ENCODE data around the gene PAPSS1. TPM values are rescaled to one million over a fixed set of nuclear protein-coding genes. Genes with fewer than 3 reads are reported as not detected.

The PAPSS1 gene
- total RNA-seq, 2 donors from 2014 or later, result 31.6 to 33.2 TPM

DNA sequence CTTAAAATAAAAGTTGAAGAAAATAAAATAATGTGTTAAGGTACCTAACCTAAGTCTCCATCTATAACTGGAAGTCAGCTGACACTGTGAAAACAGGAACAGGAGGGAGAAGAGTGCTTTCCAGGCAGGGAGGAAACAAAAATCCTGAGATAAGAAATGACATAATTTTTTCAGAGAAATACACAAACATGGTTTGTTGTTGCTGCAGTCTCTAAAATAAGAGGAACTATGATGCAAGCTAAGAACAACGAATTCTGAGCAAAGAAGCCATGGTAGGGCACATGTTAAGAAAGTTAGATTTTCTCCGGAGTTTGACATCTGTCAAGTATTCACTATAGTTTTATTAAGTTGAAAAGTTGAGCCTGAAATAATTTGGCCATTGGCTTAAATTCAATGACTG lies 26.9 kb downstream of the PAPSS1 start:
- DNase-seq (no peak), ATAC-seq (replicated peaks in 1 of 2) (no peak)
- Mint-ChIP-seq H3K4me3 (no peak overlapping the region), H3K27me3 (ENCODE audit: low read depth) (no peaks in the 10 kb centered on the region), H3K9me3 (peaks cover 0 to 2% of the 10 kb centered on the region in 2 donors), H3K36me3 (ENCODE audit: insufficient read depth in 2 of 2) (peaks cover 0 to 6% of the 10 kb centered on the region in 2 donors), H3K4me1 (ENCODE audit: low read depth) (no peaks in the 10 kb centered on the region), H3K27ac (no peak overlapping the region)

- Mint-ChIP-seq H3K4me1 (ENCODE audit: low read depth) (no peaks in the 10 kb centered on the region), H3K4me3 (no peak overlapping the region), H3K9me3 (peaks cover 0 to 2% of the 10 kb centered on the region in 2 donors), H3K27me3 (ENCODE audit: low read depth) (no peaks in the 10 kb centered on the region), H3K27ac (no peak overlapping the region), H3K36me3 (ENCODE audit: insufficient read depth in 2 of 2) (peaks cover 0 to 6% of the 10 kb centered on the region in 2 donors)
- ATAC-seq (replicated peaks in 1 of 2) (no peak), DNase-seq (no peak)
These were observed 27.8 kb downstream of the PAPSS1 start for GRCh38 chr4:107692202-107692601.

DNA sequence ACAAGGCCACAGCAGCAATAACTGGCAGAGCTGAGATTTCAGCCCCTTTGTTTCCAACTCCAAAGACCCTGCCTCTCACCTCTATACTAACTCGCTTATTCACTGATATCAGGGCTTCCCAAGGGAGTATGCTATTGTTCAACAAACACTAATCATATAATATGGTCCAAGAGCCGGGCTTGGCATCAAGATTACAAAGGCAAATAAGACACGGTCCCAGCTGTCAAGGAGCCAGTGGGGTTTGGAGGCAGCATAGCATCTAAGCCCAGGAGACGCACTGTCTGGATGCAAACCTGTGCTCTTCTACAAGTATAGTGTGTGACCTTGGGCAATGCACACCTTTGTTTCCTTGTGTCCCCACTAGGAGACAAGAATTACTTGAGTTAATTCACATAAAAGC lies 28.7 kb downstream of the PAPSS1 start:
- Mint-ChIP-seq H3K27ac (no peak overlapping the region), H3K4me3 (no peak overlapping the region), H3K4me1 (ENCODE audit: low read depth) (no peaks in the 10 kb centered on the region), H3K36me3 (ENCODE audit: insufficient read depth in 2 of 2) (peaks cover 0 to 6% of the 10 kb centered on the region in 2 donors), H3K27me3 (ENCODE audit: low read depth) (no peaks in the 10 kb centered on the region), H3K9me3 (peaks cover 0 to 2% of the 10 kb centered on the region in 2 donors)
- ATAC-seq (replicated peaks in 1 of 2) (no peak), DNase-seq (no peak)

DNA sequence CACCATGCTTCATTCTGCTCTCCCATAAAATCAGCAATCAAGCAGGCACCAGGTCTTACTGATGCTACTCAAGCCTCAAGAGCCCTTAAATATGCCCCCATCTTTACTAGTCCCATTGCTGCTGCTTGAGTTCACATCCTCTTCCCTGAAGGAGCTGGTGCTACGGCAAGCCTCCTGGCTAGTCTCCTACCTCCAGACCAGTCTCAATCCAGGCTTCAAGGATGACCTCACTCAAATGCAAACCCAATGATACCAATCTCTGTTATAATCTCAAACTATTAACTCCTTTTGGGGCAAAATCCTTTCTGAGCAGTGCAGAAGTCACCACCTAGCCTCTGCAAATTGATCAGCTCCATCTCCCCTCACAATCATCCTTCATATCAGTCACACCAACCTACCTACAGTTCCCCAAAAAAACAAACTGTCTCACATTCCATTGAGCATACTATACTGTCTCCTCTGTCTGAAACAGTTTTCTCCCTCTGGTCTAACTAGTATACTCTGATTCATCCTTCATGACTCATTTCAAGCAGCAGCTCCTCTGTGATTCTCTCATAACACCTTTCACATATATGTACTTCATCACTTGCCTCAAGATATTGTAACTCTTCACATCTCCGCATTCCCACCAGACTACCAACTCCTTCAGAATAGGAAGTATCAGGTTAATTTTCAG lies 30.0 kb downstream of the PAPSS1 start:
- Mint-ChIP-seq H3K4me3 (no peak overlapping the region), H3K36me3 (ENCODE audit: insufficient read depth in 2 of 2) (peaks cover 2 to 3% of the 10 kb centered on the region in 2 donors), H3K4me1 (ENCODE audit: low read depth) (no peaks in the 10 kb centered on the region), H3K27me3 (ENCODE audit: low read depth) (no peaks in the 10 kb centered on the region), H3K27ac (no peak overlapping the region), H3K9me3 (no peaks in the 10 kb centered on the region)
- ATAC-seq (replicated peaks in 1 of 2), result peak; percentile 99
- no peak for DNase-seq

- ATAC-seq (replicated peaks in 1 of 2), result no peak
- Mint-ChIP-seq H3K27ac (no peak overlapping the region), H3K27me3 (ENCODE audit: low read depth) (no peaks in the 10 kb centered on the region), H3K9me3 (no peaks in the 10 kb centered on the region), H3K4me1 (ENCODE audit: low read depth) (no peaks in the 10 kb centered on the region), H3K4me3 (no peak overlapping the region), H3K36me3 (ENCODE audit: insufficient read depth in 2 of 2) (peaks cover 3 to 4% of the 10 kb centered on the region in 2 donors)
- DNase-seq, result no peak
These were observed 31.6 kb downstream of the PAPSS1 start for GRCh38 chr4:107688421-107688820.

DNA sequence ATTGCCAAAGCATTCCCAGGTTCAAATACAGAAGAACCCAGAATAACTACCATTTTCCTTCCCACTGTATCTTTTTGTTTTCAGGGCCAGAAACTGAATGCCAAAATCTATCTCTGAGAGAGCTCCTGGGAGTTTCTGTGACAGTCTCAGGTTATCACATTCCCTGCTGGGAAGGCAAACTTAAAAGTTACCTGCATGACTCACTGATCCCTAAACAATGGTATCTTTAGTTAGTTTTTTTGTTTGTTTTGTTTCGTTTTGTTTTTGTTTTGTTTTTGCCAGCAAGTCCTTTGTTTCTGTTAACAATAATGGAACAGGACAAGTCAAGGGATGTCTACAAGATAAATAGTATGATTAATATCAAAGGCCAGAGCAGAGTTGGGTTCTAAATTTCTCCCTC lies 34.3 kb downstream of the PAPSS1 start:
- no peaks in the 10 kb centered on the region for H3K27me3 Mint-ChIP-seq (ENCODE audit: low read depth)
- no peaks in the 10 kb centered on the region for H3K4me1 Mint-ChIP-seq (ENCODE audit: low read depth)
- no peak for DNase-seq
- no peak for ATAC-seq (replicated peaks in 1 of 2)
- H3K9me3 Mint-ChIP-seq, result no peaks in the 10 kb centered on the region
- no peak overlapping the region for H3K4me3 Mint-ChIP-seq
- no peak overlapping the region for H3K27ac Mint-ChIP-seq
- H3K36me3 Mint-ChIP-seq (ENCODE audit: insufficient read depth in 2 of 2), result peaks cover 3 to 4% of the 10 kb centered on the region in 2 donors

GRCh38 chr4:107683873-107684272 lies 36.2 kb downstream of the PAPSS1 start:
- H3K27me3 Mint-ChIP-seq (ENCODE audit: low read depth), result no peaks in the 10 kb centered on the region
- H3K4me3 Mint-ChIP-seq, result no peak overlapping the region
- DNase-seq, result no peak
- no peak for ATAC-seq (replicated peaks in 1 of 2)
- no peaks in the 10 kb centered on the region for H3K4me1 Mint-ChIP-seq (ENCODE audit: low read depth)
- H3K9me3 Mint-ChIP-seq, result peaks cover 0 to 6% of the 10 kb centered on the region in 2 donors
- H3K27ac Mint-ChIP-seq, result no peak overlapping the region
- peaks cover 9 to 12% of the 10 kb centered on the region in 2 donors for H3K36me3 Mint-ChIP-seq (ENCODE audit: insufficient read depth in 2 of 2)

- Mint-ChIP-seq H3K27ac (no peak overlapping the region), H3K4me3 (no peak overlapping the region), H3K9me3 (peaks cover 0 to 7% of the 10 kb centered on the region in 2 donors), H3K4me1 (ENCODE audit: low read depth) (no peaks in the 10 kb centered on the region), H3K36me3 (ENCODE audit: insufficient read depth in 2 of 2) (peaks cover 17% of the 10 kb centered on the region in 2 donors), H3K27me3 (ENCODE audit: low read depth) (no peaks in the 10 kb centered on the region)
- ATAC-seq (replicated peaks in 1 of 2) (no peak), DNase-seq (no peak)
These were observed 37.7 kb downstream of the PAPSS1 start for GRCh38 chr4:107682306-107682705.

DNA sequence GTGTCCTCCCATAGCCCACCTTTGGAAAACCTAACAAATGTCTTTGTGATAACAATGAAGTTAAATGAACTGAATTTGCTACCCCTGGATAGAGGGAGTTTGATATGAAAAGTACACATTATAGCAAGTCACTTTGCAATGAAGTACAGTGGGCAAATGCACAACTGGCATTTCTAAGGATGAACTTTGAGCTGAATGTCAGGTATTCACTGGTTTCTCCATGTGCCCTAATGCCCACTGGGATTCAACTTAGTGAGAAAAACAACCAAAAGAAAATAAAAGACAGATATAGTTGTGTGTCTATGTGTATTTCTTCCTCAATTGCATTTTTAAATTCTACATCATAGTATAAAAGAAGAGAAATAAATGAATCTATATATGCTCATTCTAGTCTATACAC lies 51.0 kb downstream of the PAPSS1 start:
- Mint-ChIP-seq H3K9me3 (no peaks in the 10 kb centered on the region), H3K36me3 (ENCODE audit: insufficient read depth in 2 of 2) (peaks cover 0 to 7% of the 10 kb centered on the region in 2 donors), H3K4me3 (no peak overlapping the region), H3K27me3 (ENCODE audit: low read depth) (no peaks in the 10 kb centered on the region), H3K4me1 (ENCODE audit: low read depth) (no peaks in the 10 kb centered on the region), H3K27ac (no peak overlapping the region)
- ATAC-seq (replicated peaks in 1 of 2) (no peak), DNase-seq (no peak)

GRCh38 chr4:107666134-107666533 lies 53.9 kb downstream of the PAPSS1 start:
- DNase-seq (no peak), ATAC-seq (replicated peaks in 1 of 2) (no peak)
- Mint-ChIP-seq H3K9me3 (no peaks in the 10 kb centered on the region), H3K27me3 (ENCODE audit: low read depth) (no peaks in the 10 kb centered on the region), H3K36me3 (ENCODE audit: insufficient read depth in 2 of 2) (peaks cover 0 to 3% of the 10 kb centered on the region in 2 donors), H3K4me3 (no peak overlapping the region), H3K27ac (no peak overlapping the region), H3K4me1 (ENCODE audit: low read depth) (no peaks in the 10 kb centered on the region)

DNA sequence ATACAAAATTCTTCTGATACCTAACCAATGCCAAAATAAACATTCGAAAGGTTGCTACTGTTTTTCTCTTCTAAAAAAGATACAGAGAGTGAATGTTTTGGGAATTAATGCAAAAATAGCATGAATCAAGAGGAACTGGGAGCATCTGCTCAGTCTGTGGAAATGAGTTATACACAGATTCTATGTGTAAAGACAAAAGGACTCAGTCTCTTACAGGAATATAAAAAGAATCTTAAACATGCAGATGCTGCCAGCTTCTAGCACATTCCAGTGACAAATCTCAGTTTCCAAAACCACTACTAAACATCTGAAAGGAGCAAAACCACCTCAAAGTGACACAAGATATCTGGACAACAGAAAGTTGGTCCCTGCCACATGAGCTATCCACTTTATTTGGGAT lies 55.0 kb downstream of the PAPSS1 start:
- H3K9me3 Mint-ChIP-seq, result no peaks in the 10 kb centered on the region
- H3K27me3 Mint-ChIP-seq (ENCODE audit: low read depth), result no peaks in the 10 kb centered on the region
- DNase-seq (no peak), ATAC-seq (replicated peaks in 1 of 2) (no peak)
- H3K4me1 Mint-ChIP-seq (ENCODE audit: low read depth), result no peaks in the 10 kb centered on the region
- no peaks in the 10 kb centered on the region for H3K36me3 Mint-ChIP-seq (ENCODE audit: insufficient read depth in 2 of 2)
- no peak overlapping the region for H3K4me3 Mint-ChIP-seq
- H3K27ac Mint-ChIP-seq, result no peak overlapping the region

GRCh38 chr4:107658400-107659336 lies 61.4 kb downstream of the PAPSS1 start:
- Mint-ChIP-seq H3K4me1 (ENCODE audit: low read depth) (peaks cover 7% of the 10 kb centered on the region), H3K27me3 (ENCODE audit: low read depth) (no peaks in the 10 kb centered on the region), H3K9me3 (no peaks in the 10 kb centered on the region), H3K4me3 (no peak overlapping the region), H3K27ac (no peak overlapping the region), H3K36me3 (ENCODE audit: insufficient read depth in 2 of 2) (peaks cover 2 to 4% of the 10 kb centered on the region in 2 donors)
- DNase-seq (no peak), ATAC-seq (replicated peaks in 1 of 2) (no peak)

DNA sequence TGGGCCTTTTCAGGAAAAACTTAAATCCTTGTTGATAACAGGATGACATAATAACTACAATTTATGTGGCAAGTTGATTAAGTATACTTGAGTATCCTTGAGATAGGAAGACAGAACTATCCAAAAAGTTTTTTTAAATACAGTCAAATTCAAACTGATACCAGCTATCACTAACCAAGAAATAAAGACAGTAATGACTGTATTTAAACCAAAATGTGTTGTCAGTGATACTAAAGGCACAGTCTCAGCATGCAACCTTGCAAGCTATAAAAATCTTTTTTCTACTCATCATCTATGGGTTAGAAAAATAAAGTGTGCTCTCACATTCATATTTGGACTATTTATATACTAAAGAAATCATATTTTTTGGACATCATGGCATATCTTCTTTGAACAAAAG lies 64.7 kb downstream of the PAPSS1 start:
- ATAC-seq (replicated peaks in 1 of 2), result peak; percentile 62 to 70

More for the DNA sequence above, 64.7 kb downstream of the PAPSS1 start:
- no peak overlapping the region for H3K4me3 Mint-ChIP-seq
- DNase-seq, result no peak
- no peaks in the 10 kb centered on the region for H3K9me3 Mint-ChIP-seq
- H3K4me1 Mint-ChIP-seq (ENCODE audit: low read depth), result peaks cover 7% of the 10 kb centered on the region
- H3K36me3 Mint-ChIP-seq (ENCODE audit: insufficient read depth in 2 of 2), result peaks cover 2 to 11% of the 10 kb centered on the region in 2 donors
- H3K27ac Mint-ChIP-seq, result no peak overlapping the region
- H3K27me3 Mint-ChIP-seq (ENCODE audit: low read depth), result no peaks in the 10 kb centered on the region
